Measurements from ENCODE around the gene GNAI1.

DNA sequence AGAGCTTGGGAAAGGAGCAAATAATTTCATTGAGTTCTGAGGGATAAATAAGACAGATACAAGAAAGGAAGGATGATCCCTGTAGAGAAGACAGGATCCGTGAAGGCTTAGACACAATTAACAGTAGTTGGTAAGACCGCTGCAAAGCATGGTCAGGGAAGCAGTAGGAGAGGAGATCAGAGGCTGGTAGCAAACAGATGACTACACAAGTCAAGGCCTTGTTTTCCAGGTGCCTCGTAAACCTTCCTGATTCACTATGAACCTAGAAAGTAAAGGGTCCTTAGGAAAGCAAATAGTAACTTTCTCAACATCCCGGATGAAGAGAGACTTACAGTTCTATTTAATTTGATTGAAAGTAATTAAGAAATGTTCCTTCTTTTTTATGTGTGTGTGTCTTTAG lies 118.6 kb downstream of the GNAI1 start:
- TF ChIP-seq, protein P1, sequence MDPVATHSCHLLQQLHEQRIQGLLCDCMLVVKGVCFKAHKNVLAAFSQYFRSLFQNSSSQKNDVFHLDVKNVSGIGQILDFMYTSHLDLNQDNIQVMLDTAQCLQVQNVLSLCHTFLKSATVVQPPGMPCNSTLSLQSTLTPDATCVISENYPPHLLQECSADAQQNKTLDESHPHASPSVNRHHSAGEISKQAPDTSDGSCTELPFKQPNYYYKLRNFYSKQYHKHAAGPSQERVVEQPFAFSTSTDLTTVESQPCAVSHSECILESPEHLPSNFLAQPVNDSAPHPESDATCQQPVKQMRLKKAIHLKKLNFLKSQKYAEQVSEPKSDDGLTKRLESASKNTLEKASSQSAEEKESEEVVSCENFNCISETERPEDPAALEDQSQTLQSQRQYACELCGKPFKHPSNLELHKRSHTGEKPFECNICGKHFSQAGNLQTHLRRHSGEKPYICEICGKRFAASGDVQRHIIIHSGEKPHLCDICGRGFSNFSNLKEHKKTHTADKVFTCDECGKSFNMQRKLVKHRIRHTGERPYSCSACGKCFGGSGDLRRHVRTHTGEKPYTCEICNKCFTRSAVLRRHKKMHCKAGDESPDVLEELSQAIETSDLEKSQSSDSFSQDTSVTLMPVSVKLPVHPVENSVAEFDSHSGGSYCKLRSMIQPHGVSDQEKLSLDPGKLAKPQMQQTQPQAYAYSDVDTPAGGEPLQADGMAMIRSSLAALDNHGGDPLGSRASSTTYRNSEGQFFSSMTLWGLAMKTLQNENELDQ (CRISPR knock-in tag; IDR thresholded peaks at IDR 0.05; ENCODE audit: borderline replicate concordance): no peak
- TF ChIP-seq, protein P2, sequence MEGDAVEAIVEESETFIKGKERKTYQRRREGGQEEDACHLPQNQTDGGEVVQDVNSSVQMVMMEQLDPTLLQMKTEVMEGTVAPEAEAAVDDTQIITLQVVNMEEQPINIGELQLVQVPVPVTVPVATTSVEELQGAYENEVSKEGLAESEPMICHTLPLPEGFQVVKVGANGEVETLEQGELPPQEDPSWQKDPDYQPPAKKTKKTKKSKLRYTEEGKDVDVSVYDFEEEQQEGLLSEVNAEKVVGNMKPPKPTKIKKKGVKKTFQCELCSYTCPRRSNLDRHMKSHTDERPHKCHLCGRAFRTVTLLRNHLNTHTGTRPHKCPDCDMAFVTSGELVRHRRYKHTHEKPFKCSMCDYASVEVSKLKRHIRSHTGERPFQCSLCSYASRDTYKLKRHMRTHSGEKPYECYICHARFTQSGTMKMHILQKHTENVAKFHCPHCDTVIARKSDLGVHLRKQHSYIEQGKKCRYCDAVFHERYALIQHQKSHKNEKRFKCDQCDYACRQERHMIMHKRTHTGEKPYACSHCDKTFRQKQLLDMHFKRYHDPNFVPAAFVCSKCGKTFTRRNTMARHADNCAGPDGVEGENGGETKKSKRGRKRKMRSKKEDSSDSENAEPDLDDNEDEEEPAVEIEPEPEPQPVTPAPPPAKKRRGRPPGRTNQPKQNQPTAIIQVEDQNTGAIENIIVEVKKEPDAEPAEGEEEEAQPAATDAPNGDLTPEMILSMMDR (CRISPR knock-in tag; IDR thresholded peaks at IDR 0.05): no peak
